ENCODE results near the gene EVX1.

EVX1 gene

GRCh38 chr7:27269455-27269854, 26.9 kb downstream of the EVX1 start:
- Histone ChIP-seq H3K4me2 (ENCODE audit: low read length) (no peak overlapping the region), H3K4me1 (ENCODE audit: insufficient read depth, low read length, severe bottlenecking) (no peaks in the 10 kb centered on the region), H3K27ac (ENCODE audit: low read depth, low read length, poor library complexity, severe bottlenecking) (no peak overlapping the region), H3K9me2 (ENCODE audit: low read depth, low read length) (no peaks in the 10 kb centered on the region), H3F3A (ENCODE audit: insufficient read depth, low read length) (no peaks in the 10 kb centered on the region), H3K4me3 (ENCODE audit: low read depth, low read length, poor library complexity, severe bottlenecking) (no peak overlapping the region), H4K20me1 (ENCODE audit: insufficient read depth, low read length) (no peaks in the 10 kb centered on the region), H3K27me3 (ENCODE audit: insufficient read depth, low read length) (no peaks in the 10 kb centered on the region), H2AFZ (ENCODE audit: low read length) (no peak overlapping the region), H3K9ac (ENCODE audit: low read length) (no peak overlapping the region), H3K9me3 (ENCODE audit: low read length) (peaks cover 8% of the 10 kb centered on the region; the same call in 1 of the 2 replicates), H3K79me2 (ENCODE audit: insufficient read depth, low read length) (no peaks in the 10 kb centered on the region), H3K36me3 (ENCODE audit: insufficient read depth, low read length) (no peaks in the 10 kb centered on the region)
- no peak for TF ChIP-seq EZH2 (IDR thresholded peaks at IDR 0.05; ENCODE audit: borderline replicate concordance, low read length)
- no peak for TF ChIP-seq CTCF (IDR thresholded peaks at IDR 0.05; ENCODE audit: low read length)

GRCh38 chr7:27271384-27271783, 28.8 kb downstream of the EVX1 start:
- no peaks in the 10 kb centered on the region for H3K79me2 ChIP-seq (ENCODE audit: insufficient read depth, low read length)
- no peak overlapping the region for H3K4me2 ChIP-seq (ENCODE audit: low read length)
- TF ChIP-seq EZH2 (IDR thresholded peaks at IDR 0.05; ENCODE audit: borderline replicate concordance, low read length) (no peak), CTCF (IDR thresholded peaks at IDR 0.05; ENCODE audit: low read length) (no peak)
- no peaks in the 10 kb centered on the region for H3K9me2 ChIP-seq (ENCODE audit: low read depth, low read length)
- H3K27me3 ChIP-seq (ENCODE audit: insufficient read depth, low read length) = no peaks in the 10 kb centered on the region
- no peaks in the 10 kb centered on the region for H3K4me1 ChIP-seq (ENCODE audit: insufficient read depth, low read length, severe bottlenecking)
- no peaks in the 10 kb centered on the region for H3K36me3 ChIP-seq (ENCODE audit: insufficient read depth, low read length)
- H3K4me3 ChIP-seq (ENCODE audit: low read depth, low read length, poor library complexity, severe bottlenecking) = no peak overlapping the region
- H4K20me1 ChIP-seq (ENCODE audit: insufficient read depth, low read length) = no peaks in the 10 kb centered on the region
- no peak overlapping the region for H2AFZ ChIP-seq (ENCODE audit: low read length)
- no peak overlapping the region for H3K27ac ChIP-seq (ENCODE audit: low read depth, low read length, poor library complexity, severe bottlenecking)
- H3K9me3 ChIP-seq (ENCODE audit: low read length) = peaks cover 8% of the 10 kb centered on the region; the same call in 1 of the 2 replicates
- H3K9ac ChIP-seq (ENCODE audit: low read length) = no peak overlapping the region
- H3F3A ChIP-seq (ENCODE audit: insufficient read depth, low read length) = no peaks in the 10 kb centered on the region

- no peaks in the 10 kb centered on the region for H4K20me1 ChIP-seq (ENCODE audit: insufficient read depth, low read length)
- H3K9ac ChIP-seq (ENCODE audit: low read length) = no peak overlapping the region
- H3K4me3 ChIP-seq (ENCODE audit: low read depth, low read length, poor library complexity, severe bottlenecking) = no peak overlapping the region
- H2AFZ ChIP-seq (ENCODE audit: low read length) = no peak overlapping the region
- H3K27ac ChIP-seq (ENCODE audit: low read depth, low read length, poor library complexity, severe bottlenecking) = no peak overlapping the region
- no peaks in the 10 kb centered on the region for H3K27me3 ChIP-seq (ENCODE audit: insufficient read depth, low read length)
- no peaks in the 10 kb centered on the region for H3K4me1 ChIP-seq (ENCODE audit: insufficient read depth, low read length, severe bottlenecking)
- no peak overlapping the region for H3K4me2 ChIP-seq (ENCODE audit: low read length)
- no peaks in the 10 kb centered on the region for H3K9me2 ChIP-seq (ENCODE audit: low read depth, low read length)
- H3K9me3 ChIP-seq (ENCODE audit: low read length) = no peaks in the 10 kb centered on the region
- no peak for TF ChIP-seq EZH2 (IDR thresholded peaks at IDR 0.05; ENCODE audit: borderline replicate concordance, low read length)
- no peak for TF ChIP-seq CTCF (IDR thresholded peaks at IDR 0.05; ENCODE audit: low read length)
- no peaks in the 10 kb centered on the region for H3F3A ChIP-seq (ENCODE audit: insufficient read depth, low read length)
- H3K79me2 ChIP-seq (ENCODE audit: insufficient read depth, low read length) = no peaks in the 10 kb centered on the region
- H3K36me3 ChIP-seq (ENCODE audit: insufficient read depth, low read length) = no peaks in the 10 kb centered on the region
These were observed 35.0 kb downstream of the EVX1 start for GRCh38 chr7:27277628-27278027.
